Tibial artery (tissue), 4 donors: ENCODE results near the gene EPHA2.

Experiments
- DNase-seq, 2 donors: peaks; one replicate each; pipeline ENCODE4 v3.0.0-alpha.2; 2019
- H3K27ac ChIP-seq, 2 donors: fragments of 200-600 bp; sonication (generic) in 1 of 2; 1 replicate in 1 of 2; 2 replicates in 1 of 2; pipeline ENCODE4 v1.5.1; 2018 to 2019; ENCODE audit warnings: mild to moderate bottlenecking in 1 of 2
- H3K27me3 ChIP-seq, 2 donors: fragments of 200-600 bp; sonication (generic) in 1 of 2; one replicate each; pipeline versions ENCODE4 v1.5.1 to v1.6.0; 2016 to 2019
- H3K36me3 ChIP-seq, 3 donors: fragments of 200-600 bp; sonication (generic) in 2 of 3; one replicate each; pipeline ENCODE4 v1.5.1; 2016 to 2019; ENCODE audit warnings: mild to moderate bottlenecking in 2 of 3
- H3K4me1 ChIP-seq, 4 donors: fragments of 200-600 bp; sonication (generic) in 2 of 4; 1 replicate in 3 of 4; 2 replicates in 1 of 4; pipeline ENCODE4 v1.5.1; 2016 to 2019
- H3K4me3 ChIP-seq, 2 donors: fragments of 200-600 bp; sonication (generic) in 1 of 2; 1 replicate in 1 of 2; 2 replicates in 1 of 2; pipeline ENCODE4 v1.5.1; 2018 to 2019; ENCODE audit warnings: mild to moderate bottlenecking in 2 of 2
- H3K9me3 ChIP-seq, 3 donors: fragments of 200-600 bp; sonication (generic) in 1 of 3; one replicate each; pipeline ENCODE4 v1.5.1; 2016 to 2019
- CTCF ChIP-seq, 2 experiments: fragments of 200-600 bp in 1 of 2; fragments of 450-650 bp in 1 of 2; IDR thresholded peaks; one replicate each; pipeline ENCODE4 v1.5.1; 2017 to 2019; ENCODE audit warnings: antibody characterized with exemption in 2 of 2, mild to moderate bottlenecking in 1 of 2, moderate library complexity in 1 of 2
- intact Hi-C: fragments of 100-400 bp; cut with DNase I; formaldehyde crosslinking; loops from one replicate; pipeline ENCODE4 v1.15.0; 2023; ENCODE audit warnings: low total_unique reads

Gene EPHA2

DNA sequence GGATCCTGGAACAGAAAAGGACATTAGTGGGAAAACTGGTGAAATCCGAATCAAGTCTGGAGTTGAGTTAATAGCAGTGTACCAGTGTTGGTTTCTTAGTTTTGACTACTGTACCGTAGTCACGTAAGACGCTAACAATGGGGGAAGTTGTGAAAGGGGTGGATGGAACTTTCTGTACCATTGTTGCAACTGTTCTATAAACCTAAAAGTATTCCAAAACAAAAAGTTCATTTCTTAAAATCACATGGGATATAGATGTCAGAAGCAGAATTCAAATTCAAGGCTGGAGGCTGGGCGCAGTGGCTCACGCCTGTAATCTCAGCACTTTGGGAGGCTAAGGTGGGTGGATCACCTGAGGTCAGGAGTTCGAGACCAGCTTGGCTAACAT lies 39.6 kb upstream of the EPHA2 start:
- H3K4me1 ChIP-seq = peaks cover 0 to 16% (median 0%) of the 10 kb centered on the region in 4 donors

GRCh38 chr1:16191916-16192546 lies 36.2 kb upstream of the EPHA2 start:
- H3K27me3 ChIP-seq = peaks cover 0 to 13% of the 10 kb centered on the region in 2 donors
- no peak for DNase-seq
- intact Hi-C loops = no loop called here
- peaks cover 0 to 38% (median 6%) of the 10 kb centered on the region in 4 donors for H3K4me1 ChIP-seq
- no peak overlapping the region for H3K27ac ChIP-seq
- no peak for TF ChIP-seq CTCF (IDR thresholded peaks at IDR 0.05)
- H3K9me3 ChIP-seq = no peaks in the 10 kb centered on the region
- no peak overlapping the region for H3K4me3 ChIP-seq
- no peaks in the 10 kb centered on the region for H3K36me3 ChIP-seq

More for the DNA sequence above, 39.6 kb upstream of the EPHA2 start:
- intact Hi-C loops = no loop called here
- DNase-seq = no peak
- no peaks in the 10 kb centered on the region for H3K9me3 ChIP-seq
- H3K27ac ChIP-seq = no peak overlapping the region
- no peak overlapping the region for H3K4me3 ChIP-seq
- TF ChIP-seq CTCF (IDR thresholded peaks at IDR 0.05) = no peak
- no peaks in the 10 kb centered on the region for H3K27me3 ChIP-seq
- peaks cover 0 to 22% (median 0%) of the 10 kb centered on the region in 3 donors for H3K36me3 ChIP-seq

GRCh38 chr1:16191309-16191708 lies 35.4 kb upstream of the EPHA2 start:
- no peaks in the 10 kb centered on the region for H3K9me3 ChIP-seq
- no peaks in the 10 kb centered on the region for H3K36me3 ChIP-seq
- TF ChIP-seq CTCF (IDR thresholded peaks at IDR 0.05) = no peak
- intact Hi-C loops = no loop called here
- no peak overlapping the region for H3K27ac ChIP-seq
- peaks cover 0 to 13% of the 10 kb centered on the region in 2 donors for H3K27me3 ChIP-seq
- DNase-seq = no peak
- no peak overlapping the region for H3K4me3 ChIP-seq
- peaks cover 0 to 38% (median 6%) of the 10 kb centered on the region in 4 donors for H3K4me1 ChIP-seq

- Histone ChIP-seq H3K4me3 (no peak overlapping the region), H3K9me3 (no peaks in the 10 kb centered on the region), H3K4me1 (peaks cover 0 to 38% (median 6%) of the 10 kb centered on the region in 4 donors), H3K36me3 (no peaks in the 10 kb centered on the region), H3K27ac (no peak overlapping the region), H3K27me3 (peaks cover 0 to 13% of the 10 kb centered on the region in 2 donors)
- DNase-seq = no peak
- TF ChIP-seq CTCF (IDR thresholded peaks at IDR 0.05) = no peak
- intact Hi-C loops = loop anchor here (5.0 kb wide), 1 partner anchor 38 kb away; no protein-coding TSS in a partner anchor
Measured at GRCh38 chr1:16189921-16190621, 34.2 kb upstream of the EPHA2 start.

- no peak overlapping the region for H3K27ac ChIP-seq
- no peaks in the 10 kb centered on the region for H3K36me3 ChIP-seq
- no peaks in the 10 kb centered on the region for H3K9me3 ChIP-seq
- intact Hi-C loops = loop anchor here (5.0 kb wide), 1 partner anchor 37 kb away; no protein-coding TSS in a partner anchor
- peaks cover 0 to 43% (median 6%) of the 10 kb centered on the region in 4 donors for H3K4me1 ChIP-seq
- peaks cover 0 to 13% of the 10 kb centered on the region in 2 donors for H3K27me3 ChIP-seq
- H3K4me3 ChIP-seq = no peak overlapping the region
- peak in 1 of 2 donors; percentile 68 for DNase-seq
- no peak for TF ChIP-seq CTCF (IDR thresholded peaks at IDR 0.05)
Measured at GRCh38 chr1:16189003-16189402, 33.1 kb upstream of the EPHA2 start.
